NCI-H2081 (cell line): ENCODE data around the gene RAB37.

Source experiments
- DNase-seq, 2 experiments: peaks; one replicate each; lab custom pipeline; 2025; lab: John Stamatoyannopoulos, UW

The RAB37 gene

GRCh38 chr17:74760404-74761105 lies 23.5 kb downstream of the RAB37 start:
- DNase-seq, result no peak

DNA sequence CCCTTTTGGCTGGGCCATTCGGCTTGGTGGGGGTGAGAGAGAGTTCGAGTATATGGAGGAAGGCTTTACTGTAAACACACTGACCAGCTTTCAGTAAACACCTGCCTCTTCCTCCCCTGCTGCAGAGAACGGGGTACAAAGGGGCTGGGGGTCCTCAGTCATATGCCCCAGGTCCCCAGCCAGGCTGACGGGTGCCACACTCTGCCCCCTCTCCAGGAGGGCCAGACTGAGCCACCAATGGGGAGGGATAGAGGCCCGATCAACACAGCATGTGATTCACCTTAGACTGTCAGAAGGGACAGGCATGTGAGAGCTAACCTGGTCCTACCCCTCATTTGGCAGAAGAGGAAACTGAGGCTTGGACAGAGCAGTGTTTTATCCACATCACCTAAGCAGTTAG lies 24.4 kb downstream of the RAB37 start:
- no peak for DNase-seq

DNA sequence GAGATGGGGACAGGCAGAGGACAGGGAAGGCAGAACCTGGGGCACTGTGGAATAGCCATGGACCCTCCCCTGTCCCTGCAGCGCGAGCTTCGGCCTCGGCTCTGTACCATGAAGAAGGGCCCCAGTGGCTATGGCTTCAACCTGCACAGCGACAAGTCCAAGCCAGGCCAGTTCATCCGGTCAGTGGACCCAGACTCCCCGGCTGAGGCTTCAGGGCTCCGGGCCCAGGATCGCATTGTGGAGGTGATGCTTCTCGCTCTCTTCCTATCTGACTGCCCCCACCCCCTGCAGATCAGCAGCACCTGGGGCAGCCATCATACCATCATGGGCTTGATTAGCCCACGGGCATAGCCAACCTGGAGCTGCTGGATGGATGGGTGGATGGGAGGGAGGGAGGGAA lies 24.9 kb downstream of the RAB37 start:
- no peak for DNase-seq

- DNase-seq, result no peak
These were observed 26.7 kb downstream of the RAB37 start for GRCh38 chr17:74763565-74764387.

- DNase-seq, result no peak
These were observed 27.8 kb downstream of the RAB37 start for GRCh38 chr17:74764751-74765286.

- DNase-seq, result no peak
These were observed 29.4 kb downstream of the RAB37 start for GRCh38 chr17:74766413-74766812.

DNA sequence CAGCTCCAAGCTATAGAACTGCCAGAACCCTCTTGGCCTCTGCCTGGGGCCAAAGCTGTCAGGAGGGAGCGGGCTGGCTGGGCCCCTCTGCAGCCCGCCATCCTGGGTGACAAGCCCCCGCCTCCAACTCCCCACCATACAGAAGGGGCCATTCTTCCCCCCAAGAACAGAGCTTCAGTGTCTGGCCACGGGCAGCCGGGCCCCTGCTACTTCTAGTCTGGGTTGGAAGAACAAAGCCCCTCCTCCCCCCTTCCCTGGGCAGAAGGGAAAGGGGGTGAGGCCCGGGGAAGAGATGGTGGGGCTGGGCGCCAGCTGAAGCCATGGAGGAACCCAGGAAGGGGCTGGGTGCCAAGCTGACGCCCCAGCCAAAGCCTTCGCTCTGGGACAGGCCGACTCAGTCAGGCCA lies 30.1 kb downstream of the RAB37 start:
- no peak for DNase-seq

- DNase-seq, result no peak
These were observed 31.2 kb downstream of the RAB37 start for GRCh38 chr17:74768069-74768762.

- no peak for DNase-seq
These were observed 31.7 kb downstream of the RAB37 start for GRCh38 chr17:74768763-74769114.

DNA sequence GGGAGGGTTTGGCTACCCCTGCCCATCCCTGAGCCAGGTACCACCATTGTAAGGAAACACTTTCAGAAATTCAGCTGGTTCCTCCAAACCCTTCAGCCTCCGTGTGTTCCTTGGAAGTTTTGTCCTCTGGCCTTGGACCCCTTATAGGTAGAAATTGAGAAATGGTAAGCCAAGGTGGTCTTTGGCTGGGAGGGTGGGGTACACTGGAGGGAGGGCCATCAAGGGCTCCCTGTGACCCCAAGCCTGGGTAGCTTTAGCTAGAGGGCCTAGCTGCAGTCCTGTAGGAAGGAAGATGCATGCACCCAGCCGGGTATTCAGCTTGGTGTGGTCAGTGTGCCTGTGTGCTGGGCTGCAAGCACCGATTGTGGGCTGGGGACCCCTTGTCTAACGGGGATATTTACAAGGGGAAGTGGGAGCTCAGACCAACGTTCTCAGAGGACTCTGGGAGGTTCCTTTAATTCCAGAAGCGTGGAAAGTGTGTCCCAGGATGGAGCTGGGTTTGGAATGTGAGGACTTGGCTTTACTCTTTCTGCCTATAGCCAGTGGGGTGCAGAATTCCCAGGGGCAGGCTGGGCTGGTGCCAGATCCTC lies 32.3 kb downstream of the RAB37 start:
- DNase-seq, result no peak

- no peak for DNase-seq
These were observed 32.9 kb downstream of the RAB37 start for GRCh38 chr17:74769856-74770497.

DNA sequence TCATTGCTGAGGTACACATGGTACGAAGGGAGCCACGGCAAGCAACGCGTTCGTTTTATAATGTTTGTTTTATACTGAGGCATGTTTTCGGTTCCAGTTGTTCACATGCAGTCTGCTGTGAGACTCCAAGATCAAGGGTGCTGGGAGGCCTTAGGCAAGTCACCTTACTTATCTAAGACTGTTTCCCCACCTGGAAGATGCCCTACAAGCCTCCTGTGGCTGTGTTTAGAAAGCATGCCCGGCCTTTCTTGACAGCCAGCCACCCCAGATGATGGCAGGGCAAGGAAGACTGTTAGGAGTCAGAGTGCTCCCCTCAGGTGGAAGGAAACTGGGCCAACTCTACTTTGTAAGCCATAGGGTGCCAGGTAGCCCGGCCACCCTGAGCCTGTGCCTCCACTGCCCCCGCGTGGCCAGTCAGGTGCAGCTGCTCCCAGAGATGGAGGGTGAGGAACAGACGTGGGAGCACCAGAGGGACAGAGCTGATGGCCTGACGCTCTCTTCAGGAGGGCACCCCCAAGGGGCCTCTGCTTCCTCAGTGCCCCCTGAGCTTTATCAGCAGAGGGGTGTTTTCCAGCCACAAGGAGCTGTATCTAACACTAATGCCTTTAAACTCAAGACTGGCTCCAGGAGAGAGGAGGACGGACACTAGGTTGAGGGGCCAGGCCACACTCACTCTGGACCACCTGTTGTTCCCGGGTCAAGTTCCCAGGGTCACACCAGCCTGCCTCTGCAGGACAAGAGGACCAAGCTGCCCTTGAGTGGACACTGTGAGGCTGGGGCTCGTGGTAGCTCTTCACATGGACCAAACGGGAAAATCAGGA lies 33.7 kb downstream of the RAB37 start:
- DNase-seq, result peak in 1 of 2 experiments; percentile 31

- DNase-seq, result no peak
These were observed 34.4 kb downstream of the RAB37 start for GRCh38 chr17:74771319-74771914.

GRCh38 chr17:74772053-74772452 lies 35.0 kb downstream of the RAB37 start:
- DNase-seq, result no peak

DNA sequence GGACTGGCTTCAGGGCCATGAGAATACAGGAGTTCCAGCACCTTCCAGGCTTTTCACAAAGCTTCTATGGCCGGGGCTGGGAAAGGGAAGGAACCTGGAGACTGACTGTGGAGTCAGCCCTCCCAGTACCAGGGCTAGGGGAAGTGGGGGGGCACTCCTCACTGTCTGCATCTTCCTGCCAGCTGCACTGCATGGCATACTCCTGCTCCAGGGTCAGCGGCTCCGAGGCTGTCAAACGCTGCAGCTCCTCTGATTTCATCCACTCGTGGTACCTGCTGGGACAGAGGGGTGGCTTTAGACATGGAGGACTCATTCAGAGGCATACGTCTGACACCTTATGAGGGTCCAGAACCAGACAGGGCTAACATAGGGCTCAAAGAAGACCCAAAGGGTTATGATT lies 36.4 kb downstream of the RAB37 start:
- no peak for DNase-seq

DNA sequence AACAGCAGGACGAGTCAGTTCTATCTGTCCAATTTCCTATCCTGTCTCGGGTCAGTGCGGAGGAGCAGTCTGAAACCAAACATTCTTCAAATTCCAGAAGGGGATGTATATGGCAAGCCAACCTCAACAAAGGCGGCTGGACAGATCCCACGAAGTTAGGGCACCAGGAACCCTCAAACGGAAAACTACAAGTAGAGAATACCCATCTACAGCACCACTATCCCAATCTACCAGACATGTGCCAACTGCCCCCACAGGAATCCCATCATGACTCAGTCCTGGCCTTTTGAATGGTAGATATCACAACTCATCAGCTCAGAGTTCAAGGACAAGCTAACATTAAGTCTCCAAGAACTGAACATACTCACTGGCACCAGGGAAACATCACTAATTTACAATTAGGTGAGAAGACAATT lies 36.8 kb downstream of the RAB37 start:
- DNase-seq, result no peak

- DNase-seq, result no peak
These were observed 38.5 kb downstream of the RAB37 start for GRCh38 chr17:74775409-74776043.

- DNase-seq, result peak; percentile 96 to 97
These were observed 39.2 kb downstream of the RAB37 start, which contains the start of gene NAT9 for GRCh38 chr17:74776044-74776962. NAT9 (minus strand) TSS chr17:74776345; CDS start chr17:74775698, 647 bp downstream.

GRCh38 chr17:74776990-74777389 lies 39.9 kb downstream of the RAB37 start:
- DNase-seq, result no peak
